HG02623 (cell line): Measurements from ENCODE around the gene FOXN3.
"Not testable (repeated sequence)": the region's sequence is repeated elsewhere in the genome, so short reads cannot be mapped to it uniquely, and the experiment has no call there.

Experiments
- ATAC-seq: cut with Tn5 transposase; IDR thresholded peaks from one replicate; pipeline ENCODE4 v1.9.1; 2021; ENCODE audit warnings: moderate library complexity; ENCODE audit not compliant: unreplicated experiment

FOXN3 gene

GRCh38 chr14:89141862-89142261 lies 275.2 kb downstream of the FOXN3 start:
- no peak for ATAC-seq

GRCh38 chr14:89140326-89140725 lies 276.7 kb downstream of the FOXN3 start:
- no peak for ATAC-seq

GRCh38 chr14:89139404-89140247 lies 277.4 kb downstream of the FOXN3 start:
- no peak for ATAC-seq

GRCh38 chr14:89138846-89139245 lies 278.2 kb downstream of the FOXN3 start:
- ATAC-seq: no peak

- no peak for ATAC-seq
These were observed 279.4 kb downstream of the FOXN3 start for GRCh38 chr14:89137526-89138163.

- no peak for ATAC-seq
These were observed 280.4 kb downstream of the FOXN3 start for GRCh38 chr14:89136587-89136986.

- ATAC-seq: no peak
These were observed 282.4 kb downstream of the FOXN3 start for GRCh38 chr14:89134640-89135039.

- ATAC-seq: no peak
These were observed 285.9 kb downstream of the FOXN3 start for GRCh38 chr14:89131004-89131750.

- no peak for ATAC-seq
These were observed 287.5 kb downstream of the FOXN3 start for GRCh38 chr14:89129570-89129969.

- ATAC-seq: no peak
These were observed 288.6 kb downstream of the FOXN3 start for GRCh38 chr14:89128311-89129026.

GRCh38 chr14:89126461-89126860 lies 290.6 kb downstream of the FOXN3 start:
- ATAC-seq: no peak

GRCh38 chr14:89125216-89125615 lies 291.8 kb downstream of the FOXN3 start:
- no peak for ATAC-seq

- ATAC-seq: no peak
These were observed 293.2 kb downstream of the FOXN3 start for GRCh38 chr14:89123851-89124250.

GRCh38 chr14:89123215-89123614 lies 293.8 kb downstream of the FOXN3 start:
- no peak for ATAC-seq

- no peak for ATAC-seq
These were observed 294.9 kb downstream of the FOXN3 start for GRCh38 chr14:89121968-89122620.

GRCh38 chr14:89117012-89117411 lies 300.0 kb downstream of the FOXN3 start:
- no peak for ATAC-seq

GRCh38 chr14:89114109-89114508 lies 302.9 kb downstream of the FOXN3 start:
- no peak for ATAC-seq

GRCh38 chr14:89112720-89113119 lies 304.3 kb downstream of the FOXN3 start:
- no peak for ATAC-seq

GRCh38 chr14:89111766-89112543 lies 305.1 kb downstream of the FOXN3 start:
- ATAC-seq: not testable (repeated sequence)

- not testable (repeated sequence) for ATAC-seq
These were observed 305.8 kb downstream of the FOXN3 start for GRCh38 chr14:89111232-89111631.
